WTC11 (cell line): Measurements from ENCODE around the gene CELSR1. TPM values are rescaled to one million over a fixed set of nuclear protein-coding genes. Genes with fewer than 3 reads are reported as not detected.

Source experiments
- ATAC-seq: fragments of 200-7000 bp; cut with Tn5 transposase; 2 replicates; pipeline ENCODE4 v1.10.0; 2021; ENCODE audit warnings: mild to moderate bottlenecking, moderate library complexity
- CTCF ChIA-PET: fragments of 300-600 bp; sonication (Branson Sonifier 250); formaldehyde crosslinking; loops from one replicate; lab custom pipeline; 2021; ENCODE audit warnings: antibody characterized with exemption; lab: Charles Lee
- POLR2A ChIA-PET: fragments of 350-600 bp; sonication (Branson Sonifier 250); formaldehyde crosslinking; loops from one replicate; lab custom pipeline; 2021; ENCODE audit warnings: antibody characterized with exemption; lab: Charles Lee
- DNase-seq: peaks from one replicate; pipeline ENCODE4 v3.0.0; 2021; ENCODE audit warnings: low spot score
- H3K27ac Mint-ChIP-seq: 2 replicates; pipeline ENCODE4 v1.8.0; 2021; ENCODE audit warnings: mixed read lengths
- H3K27me3 Mint-ChIP-seq: 2 replicates; pipeline ENCODE4 v1.8.0; 2021; ENCODE audit warnings: low read depth, mild to moderate bottlenecking, moderate library complexity, mixed read lengths
- H3K36me3 Mint-ChIP-seq: 2 replicates; pipeline ENCODE4 v1.8.0; 2021; ENCODE audit warnings: mixed read lengths
- H3K4me1 Mint-ChIP-seq: 2 replicates; pipeline ENCODE4 v1.8.0; 2022; ENCODE audit warnings: mixed read lengths
- H3K4me3 Mint-ChIP-seq: 2 replicates; pipeline ENCODE4 v1.8.0; 2021; ENCODE audit warnings: mild to moderate bottlenecking, moderate library complexity, mixed read lengths
- H3K9me3 Mint-ChIP-seq: 2 replicates; pipeline ENCODE4 v1.8.0; 2021; ENCODE audit warnings: mixed read lengths
- CBFB ChIP-seq: sonication (generic); formaldehyde crosslinking; IDR thresholded peaks from 2 replicates; pipeline ENCODE4 v1.8.1; 2022; ENCODE audit warnings: mild to moderate bottlenecking, low read depth, missing genetic modification reagents
- EMX1 ChIP-seq: fragments of 250-450 bp; sonication (Bioruptor Pico); IDR thresholded peaks from 2 replicates; pipeline ENCODE4 v1.8.0; 2021; ENCODE audit warnings: mild to moderate bottlenecking
- ETV6 ChIP-seq: sonication (generic); formaldehyde crosslinking; IDR thresholded peaks from 2 replicates; pipeline ENCODE4 v1.8.1; 2022; ENCODE audit warnings: mild to moderate bottlenecking, missing genetic modification reagents
- IRF2 ChIP-seq: sonication (generic); formaldehyde crosslinking; IDR thresholded peaks from 2 replicates; pipeline ENCODE4 v1.8.0; 2022; ENCODE audit warnings: low read depth, missing genetic modification reagents, borderline replicate concordance
- NFATC4 ChIP-seq: fragments of 250-450 bp; sonication (Bioruptor Pico); IDR thresholded peaks from 2 replicates; pipeline ENCODE4 v1.9.0; 2021; ENCODE audit warnings: mild to moderate bottlenecking
- NFE2L1 ChIP-seq: sonication (generic); formaldehyde crosslinking; IDR thresholded peaks from 2 replicates; pipeline ENCODE4 v1.8.1; 2023; ENCODE audit warnings: missing genetic modification reagents
- NFYB ChIP-seq: sonication (generic); formaldehyde crosslinking; conservative IDR thresholded peaks from 2 replicates; pipeline ENCODE4 v1.8.0; 2022; ENCODE audit warnings: low read depth, missing genetic modification reagents
- NR1H2 ChIP-seq: sonication (generic); formaldehyde crosslinking; IDR thresholded peaks from 2 replicates; pipeline ENCODE4 v1.9.0; 2021; ENCODE audit warnings: mild to moderate bottlenecking, moderate library complexity, missing genetic modification reagents
- NR3C1 ChIP-seq: sonication (generic); formaldehyde crosslinking; conservative IDR thresholded peaks from 2 replicates; pipeline ENCODE4 v1.8.1; 2023; ENCODE audit warnings: low read depth, mild to moderate bottlenecking, missing genetic modification reagents
- OVOL2 ChIP-seq: fragments of 250-450 bp; sonication (Bioruptor Pico); IDR thresholded peaks from 2 replicates; pipeline ENCODE4 v1.9.0; 2021; ENCODE audit warnings: mild to moderate bottlenecking, borderline replicate concordance
- SMAD4 ChIP-seq: sonication (generic); formaldehyde crosslinking; IDR thresholded peaks from 2 replicates; pipeline ENCODE4 v1.8.0; 2022; ENCODE audit warnings: mild to moderate bottlenecking, missing genetic modification reagents
- ZNF138 ChIP-seq: sonication (generic); formaldehyde crosslinking; conservative IDR thresholded peaks from 2 replicates; pipeline ENCODE4 v1.8.1; 2022; ENCODE audit warnings: mild to moderate bottlenecking, moderate library complexity, missing genetic modification reagents
- ZNF263 ChIP-seq: sonication (generic); formaldehyde crosslinking; IDR thresholded peaks from 2 replicates; pipeline ENCODE4 v1.8.1; 2022; ENCODE audit warnings: low read depth, mild to moderate bottlenecking, moderate library complexity, missing genetic modification reagents
- ZNF396 ChIP-seq: fragments of 250-450 bp; sonication (Bioruptor Pico); IDR thresholded peaks from 2 replicates; pipeline ENCODE4 v1.8.0; 2021; ENCODE audit warnings: mild to moderate bottlenecking, moderate library complexity, borderline replicate concordance
- ZNF423 ChIP-seq: fragments of 250-450 bp; sonication (Bioruptor Pico); IDR thresholded peaks from 2 replicates; pipeline ENCODE4 v2.1.2; 2022; ENCODE audit warnings: mild to moderate bottlenecking, moderate library complexity
- total RNA-seq: library from RNA; stranded (reverse); gene quantifications from 3 replicates; pipeline ENCODE4 v1.2.3, GENCODE V29; 2021
- TF ChIP-seq, protein P1 (sequence below): sonication (generic); formaldehyde crosslinking; IDR thresholded peaks from 2 replicates; pipeline ENCODE4 v1.8.0; 2022; ENCODE audit warnings: mild to moderate bottlenecking, missing genetic modification reagents
- TF ChIP-seq, protein P2 (sequence below): sonication (generic); formaldehyde crosslinking; IDR thresholded peaks from 2 replicates; pipeline ENCODE4 v1.8.0; 2023; ENCODE audit warnings: missing genetic modification reagents
- TF ChIP-seq, protein P3 (sequence below): fragments of 250-450 bp; sonication (Bioruptor Pico); conservative IDR thresholded peaks from 2 replicates; pipeline ENCODE4 v1.9.0; 2021; ENCODE audit warnings: mild to moderate bottlenecking
- TF ChIP-seq, protein P4 (sequence below): fragments of 200-600 bp; IDR thresholded peaks from 2 replicates; pipeline ENCODE4 v1.8.0; 2022; ENCODE audit warnings: antibody characterized with exemption
- TF ChIP-seq, protein P5 (sequence below): fragments of 250-450 bp; sonication (Bioruptor Pico); IDR thresholded peaks from 2 replicates; pipeline ENCODE4 v1.8.0; 2021; ENCODE audit warnings: mild to moderate bottlenecking
- TF ChIP-seq, protein P6 (sequence below): sonication (generic); formaldehyde crosslinking; IDR thresholded peaks from 2 replicates; pipeline ENCODE4 v1.8.0; 2023; ENCODE audit warnings: mild to moderate bottlenecking, missing genetic modification reagents
- TF ChIP-seq, protein P7 (sequence below): sonication (generic); formaldehyde crosslinking; IDR thresholded peaks from 2 replicates; pipeline ENCODE4 v1.8.1; 2023; ENCODE audit warnings: mild to moderate bottlenecking, missing genetic modification reagents, moderate library complexity
- TF ChIP-seq, protein P8 (sequence below): sonication (generic); formaldehyde crosslinking; IDR thresholded peaks from 2 replicates; pipeline ENCODE4 v1.8.1; 2022; ENCODE audit warnings: missing genetic modification reagents, borderline replicate concordance

The CELSR1 gene
- total RNA-seq, 1 experiment from 2014 or later, result 16.8 TPM

DNA sequence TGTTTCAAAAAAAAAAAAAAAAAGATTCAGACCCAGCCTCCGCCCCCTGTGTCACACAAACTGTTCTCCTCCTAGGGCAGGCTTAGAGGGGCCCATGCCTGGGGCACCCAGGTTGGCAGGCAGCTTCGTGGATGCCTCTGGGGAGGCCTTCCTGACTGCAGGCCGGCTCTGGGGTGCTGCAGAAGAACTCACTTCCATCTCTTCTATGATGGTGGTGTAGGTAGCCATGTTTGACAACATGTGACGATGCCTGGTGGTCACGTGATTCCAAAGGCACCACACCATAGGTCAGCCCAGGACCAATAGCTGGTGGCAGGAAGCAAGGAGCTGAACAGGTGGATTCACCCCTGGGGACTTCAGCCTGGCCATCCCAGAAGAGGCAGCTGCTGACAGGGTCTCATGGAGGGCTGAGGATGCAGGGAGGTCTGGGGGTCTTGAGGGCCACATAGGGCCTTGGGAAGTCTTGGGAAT, 24.1 kb upstream of the CELSR1 start:
- DNase-seq (peak; percentile 64), ATAC-seq (peak; percentile 37)
- Mint-ChIP-seq H3K27ac (no peak overlapping the region), H3K27me3 (no peaks in the 10 kb centered on the region; the same call in 1 of the 2 replicates), H3K36me3 (no peaks in the 10 kb centered on the region; the same call in 1 of the 2 replicates), H3K4me1 (peaks cover 6% of the 10 kb centered on the region; the same call in 1 of the 2 replicates), H3K4me3 (peak overlapping the region; percentile 55), H3K9me3 (peaks cover 6% of the 10 kb centered on the region)
- POLR2A ChIA-PET, result interaction anchor here (0.9 kb wide), 1 partner anchor 14 kb away, joined by 4 read pairs; no protein-coding TSS in a partner anchor
- CTCF ChIA-PET, result interaction anchor here (1.2 to 4.1 kb wide), 3 partner anchors 91 to 194 kb away, joined by 3 to 49 read pairs (median 45); no protein-coding TSS in a partner anchor
- TF ChIP-seq CBFB, result 0 out of 2 replicates have a peak, but pooled peaks have one; percentile 25
- no peak for TF ChIP-seq ZNF263 (CRISPR knock-in tag)
- TF ChIP-seq, protein P1, sequence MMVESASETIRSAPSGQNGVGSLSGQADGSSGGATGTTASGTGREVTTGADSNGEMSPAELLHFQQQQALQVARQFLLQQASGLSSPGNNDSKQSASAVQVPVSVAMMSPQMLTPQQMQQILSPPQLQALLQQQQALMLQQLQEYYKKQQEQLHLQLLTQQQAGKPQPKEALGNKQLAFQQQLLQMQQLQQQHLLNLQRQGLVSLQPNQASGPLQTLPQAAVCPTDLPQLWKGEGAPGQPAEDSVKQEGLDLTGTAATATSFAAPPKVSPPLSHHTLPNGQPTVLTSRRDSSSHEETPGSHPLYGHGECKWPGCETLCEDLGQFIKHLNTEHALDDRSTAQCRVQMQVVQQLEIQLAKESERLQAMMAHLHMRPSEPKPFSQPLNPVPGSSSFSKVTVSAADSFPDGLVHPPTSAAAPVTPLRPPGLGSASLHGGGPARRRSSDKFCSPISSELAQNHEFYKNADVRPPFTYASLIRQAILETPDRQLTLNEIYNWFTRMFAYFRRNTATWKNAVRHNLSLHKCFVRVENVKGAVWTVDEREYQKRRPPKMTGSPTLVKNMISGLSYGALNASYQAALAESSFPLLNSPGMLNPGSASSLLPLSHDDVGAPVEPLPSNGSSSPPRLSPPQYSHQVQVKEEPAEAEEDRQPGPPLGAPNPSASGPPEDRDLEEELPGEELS (CRISPR knock-in tag), result no peak
- TF ChIP-seq ZNF138 (CRISPR knock-in tag), result no peak
- no peak for TF ChIP-seq NFE2L1
- TF ChIP-seq, protein P2, sequence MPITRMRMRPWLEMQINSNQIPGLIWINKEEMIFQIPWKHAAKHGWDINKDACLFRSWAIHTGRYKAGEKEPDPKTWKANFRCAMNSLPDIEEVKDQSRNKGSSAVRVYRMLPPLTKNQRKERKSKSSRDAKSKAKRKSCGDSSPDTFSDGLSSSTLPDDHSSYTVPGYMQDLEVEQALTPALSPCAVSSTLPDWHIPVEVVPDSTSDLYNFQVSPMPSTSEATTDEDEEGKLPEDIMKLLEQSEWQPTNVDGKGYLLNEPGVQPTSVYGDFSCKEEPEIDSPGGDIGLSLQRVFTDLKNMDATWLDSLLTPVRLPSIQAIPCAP (CRISPR knock-in tag), result no peak
- no peak for TF ChIP-seq IRF2
- TF ChIP-seq, protein P3, sequence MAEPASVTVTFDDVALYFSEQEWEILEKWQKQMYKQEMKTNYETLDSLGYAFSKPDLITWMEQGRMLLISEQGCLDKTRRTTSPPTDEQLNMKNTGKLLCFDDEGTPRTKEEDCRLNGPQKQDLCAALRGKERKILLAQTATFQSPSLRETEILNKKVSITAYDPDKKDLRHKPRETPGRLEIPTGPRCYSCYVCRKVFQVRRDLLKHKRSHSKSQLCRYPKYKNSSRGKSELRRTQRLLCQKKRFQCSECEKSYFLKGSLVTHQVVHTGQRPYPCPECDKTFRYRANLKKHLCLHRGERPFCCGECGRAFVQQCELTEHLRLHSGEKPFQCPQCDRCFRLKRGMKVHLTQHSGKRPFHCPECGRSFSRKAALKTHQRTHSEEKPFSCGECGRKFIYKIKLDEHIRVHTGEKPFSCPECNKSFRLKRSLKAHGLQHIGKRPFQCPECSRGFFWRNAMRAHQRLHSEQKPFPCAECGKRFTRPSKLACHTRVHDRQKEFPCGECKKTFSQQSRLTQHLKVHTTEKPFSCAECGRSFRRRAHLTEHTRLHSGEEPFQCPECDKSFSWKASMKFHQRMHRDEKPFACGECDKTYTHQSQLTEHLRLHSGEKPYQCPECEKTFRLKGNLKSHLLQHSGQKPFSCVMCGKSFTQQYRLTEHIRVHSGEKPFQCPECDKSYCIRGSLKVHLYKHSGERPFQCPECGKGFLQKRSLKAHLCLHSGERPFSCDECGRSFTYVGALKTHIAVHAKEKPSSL (CRISPR knock-in tag), result no peak
- TF ChIP-seq EMX1 (CRISPR knock-in tag), result no peak
- TF ChIP-seq NFATC4 (CRISPR knock-in tag), result no peak
- TF ChIP-seq ETV6 (CRISPR knock-in tag), result no peak
- TF ChIP-seq, protein P4, sequence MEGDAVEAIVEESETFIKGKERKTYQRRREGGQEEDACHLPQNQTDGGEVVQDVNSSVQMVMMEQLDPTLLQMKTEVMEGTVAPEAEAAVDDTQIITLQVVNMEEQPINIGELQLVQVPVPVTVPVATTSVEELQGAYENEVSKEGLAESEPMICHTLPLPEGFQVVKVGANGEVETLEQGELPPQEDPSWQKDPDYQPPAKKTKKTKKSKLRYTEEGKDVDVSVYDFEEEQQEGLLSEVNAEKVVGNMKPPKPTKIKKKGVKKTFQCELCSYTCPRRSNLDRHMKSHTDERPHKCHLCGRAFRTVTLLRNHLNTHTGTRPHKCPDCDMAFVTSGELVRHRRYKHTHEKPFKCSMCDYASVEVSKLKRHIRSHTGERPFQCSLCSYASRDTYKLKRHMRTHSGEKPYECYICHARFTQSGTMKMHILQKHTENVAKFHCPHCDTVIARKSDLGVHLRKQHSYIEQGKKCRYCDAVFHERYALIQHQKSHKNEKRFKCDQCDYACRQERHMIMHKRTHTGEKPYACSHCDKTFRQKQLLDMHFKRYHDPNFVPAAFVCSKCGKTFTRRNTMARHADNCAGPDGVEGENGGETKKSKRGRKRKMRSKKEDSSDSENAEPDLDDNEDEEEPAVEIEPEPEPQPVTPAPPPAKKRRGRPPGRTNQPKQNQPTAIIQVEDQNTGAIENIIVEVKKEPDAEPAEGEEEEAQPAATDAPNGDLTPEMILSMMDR, result no peak
- TF ChIP-seq OVOL2 (CRISPR knock-in tag), result no peak
- no peak for TF ChIP-seq NR1H2
- TF ChIP-seq, protein P5, sequence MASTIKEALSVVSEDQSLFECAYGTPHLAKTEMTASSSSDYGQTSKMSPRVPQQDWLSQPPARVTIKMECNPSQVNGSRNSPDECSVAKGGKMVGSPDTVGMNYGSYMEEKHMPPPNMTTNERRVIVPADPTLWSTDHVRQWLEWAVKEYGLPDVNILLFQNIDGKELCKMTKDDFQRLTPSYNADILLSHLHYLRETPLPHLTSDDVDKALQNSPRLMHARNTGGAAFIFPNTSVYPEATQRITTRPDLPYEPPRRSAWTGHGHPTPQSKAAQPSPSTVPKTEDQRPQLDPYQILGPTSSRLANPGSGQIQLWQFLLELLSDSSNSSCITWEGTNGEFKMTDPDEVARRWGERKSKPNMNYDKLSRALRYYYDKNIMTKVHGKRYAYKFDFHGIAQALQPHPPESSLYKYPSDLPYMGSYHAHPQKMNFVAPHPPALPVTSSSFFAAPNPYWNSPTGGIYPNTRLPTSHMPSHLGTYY (CRISPR knock-in tag), result no peak
- TF ChIP-seq ZNF423, result no peak
- TF ChIP-seq, protein P6, sequence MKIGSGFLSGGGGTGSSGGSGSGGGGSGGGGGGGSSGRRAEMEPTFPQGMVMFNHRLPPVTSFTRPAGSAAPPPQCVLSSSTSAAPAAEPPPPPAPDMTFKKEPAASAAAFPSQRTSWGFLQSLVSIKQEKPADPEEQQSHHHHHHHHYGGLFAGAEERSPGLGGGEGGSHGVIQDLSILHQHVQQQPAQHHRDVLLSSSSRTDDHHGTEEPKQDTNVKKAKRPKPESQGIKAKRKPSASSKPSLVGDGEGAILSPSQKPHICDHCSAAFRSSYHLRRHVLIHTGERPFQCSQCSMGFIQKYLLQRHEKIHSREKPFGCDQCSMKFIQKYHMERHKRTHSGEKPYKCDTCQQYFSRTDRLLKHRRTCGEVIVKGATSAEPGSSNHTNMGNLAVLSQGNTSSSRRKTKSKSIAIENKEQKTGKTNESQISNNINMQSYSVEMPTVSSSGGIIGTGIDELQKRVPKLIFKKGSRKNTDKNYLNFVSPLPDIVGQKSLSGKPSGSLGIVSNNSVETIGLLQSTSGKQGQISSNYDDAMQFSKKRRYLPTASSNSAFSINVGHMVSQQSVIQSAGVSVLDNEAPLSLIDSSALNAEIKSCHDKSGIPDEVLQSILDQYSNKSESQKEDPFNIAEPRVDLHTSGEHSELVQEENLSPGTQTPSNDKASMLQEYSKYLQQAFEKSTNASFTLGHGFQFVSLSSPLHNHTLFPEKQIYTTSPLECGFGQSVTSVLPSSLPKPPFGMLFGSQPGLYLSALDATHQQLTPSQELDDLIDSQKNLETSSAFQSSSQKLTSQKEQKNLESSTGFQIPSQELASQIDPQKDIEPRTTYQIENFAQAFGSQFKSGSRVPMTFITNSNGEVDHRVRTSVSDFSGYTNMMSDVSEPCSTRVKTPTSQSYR (CRISPR knock-in tag), result no peak
- TF ChIP-seq, protein P7, sequence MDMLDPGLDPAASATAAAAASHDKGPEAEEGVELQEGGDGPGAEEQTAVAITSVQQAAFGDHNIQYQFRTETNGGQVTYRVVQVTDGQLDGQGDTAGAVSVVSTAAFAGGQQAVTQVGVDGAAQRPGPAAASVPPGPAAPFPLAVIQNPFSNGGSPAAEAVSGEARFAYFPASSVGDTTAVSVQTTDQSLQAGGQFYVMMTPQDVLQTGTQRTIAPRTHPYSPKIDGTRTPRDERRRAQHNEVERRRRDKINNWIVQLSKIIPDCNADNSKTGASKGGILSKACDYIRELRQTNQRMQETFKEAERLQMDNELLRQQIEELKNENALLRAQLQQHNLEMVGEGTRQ (CRISPR knock-in tag), result peak; percentile 98
- TF ChIP-seq SMAD4 (CRISPR knock-in tag), result no peak
- no peak for TF ChIP-seq ZNF396 (CRISPR knock-in tag)
- TF ChIP-seq, protein P8, sequence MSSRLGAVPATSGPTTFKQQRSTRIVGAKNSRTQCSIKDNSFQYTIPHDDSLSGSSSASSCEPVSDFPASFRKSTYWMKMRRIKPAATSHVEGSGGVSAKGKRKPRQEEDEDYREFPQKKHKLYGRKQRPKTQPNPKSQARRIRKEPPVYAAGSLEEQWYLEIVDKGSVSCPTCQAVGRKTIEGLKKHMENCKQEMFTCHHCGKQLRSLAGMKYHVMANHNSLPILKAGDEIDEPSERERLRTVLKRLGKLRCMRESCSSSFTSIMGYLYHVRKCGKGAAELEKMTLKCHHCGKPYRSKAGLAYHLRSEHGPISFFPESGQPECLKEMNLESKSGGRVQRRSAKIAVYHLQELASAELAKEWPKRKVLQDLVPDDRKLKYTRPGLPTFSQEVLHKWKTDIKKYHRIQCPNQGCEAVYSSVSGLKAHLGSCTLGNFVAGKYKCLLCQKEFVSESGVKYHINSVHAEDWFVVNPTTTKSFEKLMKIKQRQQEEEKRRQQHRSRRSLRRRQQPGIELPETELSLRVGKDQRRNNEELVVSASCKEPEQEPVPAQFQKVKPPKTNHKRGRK (CRISPR knock-in tag), result no peak
- TF ChIP-seq NR3C1 (CRISPR knock-in tag), result no peak
- peak; percentile 78 for TF ChIP-seq NFYB (CRISPR knock-in tag)
